GM10266 (cell line): ENCODE results near the gene TBC1D25.

Experiments
- DNase-seq: peaks from one replicate; pipeline ENCODE4 v3.0.0; 2012; ENCODE audit errors: extremely low spot score
- TF ChIP-seq, protein P1 (sequence below): IDR thresholded peaks from 2 replicates; pipeline ENCODE4 v1.5.1; 2012; ENCODE audit warnings: mild to moderate bottlenecking, low read depth; ENCODE audit not compliant: control insufficient read depth, insufficient read depth; ENCODE audit errors: missing control alignments

Gene TBC1D25

DNA sequence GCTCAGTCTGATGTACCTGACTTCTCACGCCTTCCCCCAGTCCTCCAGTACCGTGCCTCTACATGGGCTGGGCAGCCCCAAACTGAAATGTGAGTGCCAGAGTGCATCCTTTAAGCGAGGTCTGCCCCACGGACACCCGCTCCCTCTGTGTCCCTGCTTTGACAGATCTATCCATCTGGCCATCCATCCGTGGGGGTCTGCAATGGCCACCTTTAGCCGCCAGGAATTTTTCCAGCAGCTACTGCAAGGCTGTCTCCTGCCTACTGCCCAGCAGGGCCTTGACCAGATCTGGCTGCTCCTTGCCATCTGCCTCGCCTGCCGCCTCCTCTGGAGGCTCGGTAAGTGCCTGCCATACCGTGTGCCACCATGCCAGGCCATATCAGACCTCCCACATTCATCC is 29.9 kb upstream of the TBC1D25 start:
- DNase-seq: no peak
- TF ChIP-seq, protein P1, sequence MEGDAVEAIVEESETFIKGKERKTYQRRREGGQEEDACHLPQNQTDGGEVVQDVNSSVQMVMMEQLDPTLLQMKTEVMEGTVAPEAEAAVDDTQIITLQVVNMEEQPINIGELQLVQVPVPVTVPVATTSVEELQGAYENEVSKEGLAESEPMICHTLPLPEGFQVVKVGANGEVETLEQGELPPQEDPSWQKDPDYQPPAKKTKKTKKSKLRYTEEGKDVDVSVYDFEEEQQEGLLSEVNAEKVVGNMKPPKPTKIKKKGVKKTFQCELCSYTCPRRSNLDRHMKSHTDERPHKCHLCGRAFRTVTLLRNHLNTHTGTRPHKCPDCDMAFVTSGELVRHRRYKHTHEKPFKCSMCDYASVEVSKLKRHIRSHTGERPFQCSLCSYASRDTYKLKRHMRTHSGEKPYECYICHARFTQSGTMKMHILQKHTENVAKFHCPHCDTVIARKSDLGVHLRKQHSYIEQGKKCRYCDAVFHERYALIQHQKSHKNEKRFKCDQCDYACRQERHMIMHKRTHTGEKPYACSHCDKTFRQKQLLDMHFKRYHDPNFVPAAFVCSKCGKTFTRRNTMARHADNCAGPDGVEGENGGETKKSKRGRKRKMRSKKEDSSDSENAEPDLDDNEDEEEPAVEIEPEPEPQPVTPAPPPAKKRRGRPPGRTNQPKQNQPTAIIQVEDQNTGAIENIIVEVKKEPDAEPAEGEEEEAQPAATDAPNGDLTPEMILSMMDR: no peak

DNA sequence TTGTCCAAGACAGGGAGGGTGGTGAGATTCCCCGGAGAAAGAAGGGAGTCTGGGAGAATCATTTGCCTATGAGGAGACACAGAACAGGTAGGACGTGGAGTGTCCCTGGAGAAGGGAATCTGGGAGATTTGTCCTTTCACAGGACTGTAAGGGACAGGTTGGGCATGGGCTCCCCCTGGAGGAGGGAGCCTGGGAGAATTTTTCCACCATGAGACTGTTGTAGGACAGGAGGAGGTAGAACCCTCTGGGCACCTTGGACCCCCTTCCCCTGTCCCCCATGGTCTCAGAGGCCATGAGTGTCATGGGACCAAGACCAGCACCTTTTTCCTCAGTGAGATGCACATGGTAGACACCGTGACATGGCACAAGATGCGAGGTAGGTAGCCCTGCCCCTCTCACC is 28.0 kb upstream of the TBC1D25 start:
- DNase-seq: no peak
- TF ChIP-seq, protein P1: peak; percentile 32

- TF ChIP-seq, protein P1: no peak
- DNase-seq: no peak
These were observed 27.1 kb upstream of the TBC1D25 start for GRCh38 chrX:48512371-48512935.

- TF ChIP-seq, protein P1: no peak
- DNase-seq: no peak
These were observed 25.8 kb upstream of the TBC1D25 start for GRCh38 chrX:48513670-48514069.

DNA sequence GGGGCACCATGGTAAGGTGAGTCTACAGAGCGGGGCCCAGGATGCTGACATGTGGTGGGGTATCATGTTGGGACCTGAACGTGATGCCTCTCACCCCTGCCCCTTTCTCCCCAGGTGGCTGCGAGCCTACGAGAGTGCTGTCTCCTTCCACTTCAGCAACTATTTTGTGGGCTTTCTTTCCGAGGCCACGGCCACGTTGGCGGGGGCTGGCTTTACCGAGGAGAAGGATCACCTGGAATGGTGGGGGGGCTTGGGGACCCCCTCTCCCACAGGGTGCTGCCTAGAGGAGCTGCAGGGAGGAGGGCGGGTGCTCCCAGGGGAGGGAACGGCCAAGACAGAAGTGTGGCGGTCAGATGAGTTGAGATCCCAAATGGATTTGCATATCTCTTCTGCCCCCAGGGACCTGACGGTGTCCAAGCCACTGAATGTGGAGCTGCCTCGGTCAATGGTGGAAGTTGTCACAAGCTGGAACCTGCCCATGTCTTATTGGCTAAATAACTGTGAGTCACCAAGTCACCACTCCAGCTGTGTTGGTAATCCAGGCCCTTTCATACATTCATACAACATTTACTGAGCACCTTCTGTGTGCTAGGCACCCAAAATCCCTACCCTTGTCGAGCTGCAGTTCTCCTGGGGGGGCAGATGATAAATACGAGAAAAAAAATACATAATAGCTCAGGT is 25.2 kb upstream of the TBC1D25 start:
- no peak for DNase-seq
- TF ChIP-seq, protein P1: no peak

GRCh38 chrX:48514868-48515460 is 24.6 kb upstream of the TBC1D25 start:
- no peak for DNase-seq
- TF ChIP-seq, protein P1: no peak

- TF ChIP-seq, protein P1: no peak
- DNase-seq: no peak
These were observed 23.7 kb upstream of the TBC1D25 start for GRCh38 chrX:48515842-48516241.
